Type B pancreatic cell (in vitro differentiated cells): ENCODE measurements around the gene PRR20C. TPM values are rescaled to one million over a fixed set of nuclear protein-coding genes. Genes with fewer than 3 reads are reported as not detected.
"Not testable (repeated sequence)": the region's sequence is repeated elsewhere in the genome, so short reads cannot be mapped to it uniquely, and the experiment has no call there.

Experiments used
- DNase-seq: peaks from one replicate; pipeline ENCODE4 v3.0.0; 2021; ENCODE audit warnings: mixed read lengths; ENCODE audit not compliant: unreplicated experiment; ENCODE audit errors: extremely low spot score
- H3K27ac Mint-ChIP-seq: 2 replicates; pipeline ENCODE4 v1.8.0; 2021; ENCODE audit warnings: mild to moderate bottlenecking, mixed read lengths
- H3K27me3 Mint-ChIP-seq: 2 replicates; pipeline ENCODE4 v1.8.0; 2021; ENCODE audit warnings: mixed read lengths
- H3K36me3 Mint-ChIP-seq: 2 replicates; pipeline ENCODE4 v1.8.0; 2021; ENCODE audit warnings: mixed read lengths
- H3K4me1 Mint-ChIP-seq: one replicate; pipeline ENCODE4 v1.8.0; 2021; ENCODE audit warnings: mixed read lengths; ENCODE audit not compliant: unreplicated experiment
- H3K4me3 Mint-ChIP-seq: 2 replicates; pipeline ENCODE4 v1.8.0; 2021; ENCODE audit warnings: mild to moderate bottlenecking, mixed read lengths
- H3K9me3 Mint-ChIP-seq: 2 replicates; pipeline ENCODE4 v1.8.0; 2021; ENCODE audit warnings: mixed read lengths
- CTCF ChIP-seq: fragments of 200-600 bp; sonication (generic); conservative IDR thresholded peaks from 2 replicates; pipeline ENCODE4 v1.5.0; 2021; ENCODE audit warnings: antibody characterized with exemption, mild to moderate bottlenecking
- total RNA-seq: library from RNA; stranded (reverse); gene quantifications from 2 replicates; pipeline ENCODE4 v1.2.1, GENCODE V29; 2021; ENCODE audit warnings: low replicate concordance

The PRR20C gene
- total RNA-seq, 1 donor from 2014 or later, result not detected

GRCh38 chr13:57138988-57139387, 14.9 kb upstream of the PRR20C start:
- Mint-ChIP-seq H3K36me3 (no peaks in the 10 kb centered on the region), H3K4me3 (no peak overlapping the region), H3K27me3 (no peaks in the 10 kb centered on the region), H3K9me3 (no peaks in the 10 kb centered on the region), H3K27ac (no peak overlapping the region), H3K4me1 (no peaks in the 10 kb centered on the region)
- no peak for DNase-seq
- no peak for TF ChIP-seq CTCF

GRCh38 chr13:57139781-57140180, 14.1 kb upstream of the PRR20C start:
- not testable (repeated sequence) for DNase-seq, H3K27me3 Mint-ChIP-seq, H3K9me3 Mint-ChIP-seq, H3K4me1 Mint-ChIP-seq, H3K4me3 Mint-ChIP-seq, H3K36me3 Mint-ChIP-seq, H3K27ac Mint-ChIP-seq

GRCh38 chr13:57140235-57140968, 13.5 kb upstream of the PRR20C start, which contains the start of gene PRR20A:
Gene PRR20A (plus strand): TSS chr13:57140918. CDS start chr13:57141305, 387 bp downstream.
- H3K9me3 Mint-ChIP-seq, H3K27ac Mint-ChIP-seq, H3K4me1 Mint-ChIP-seq, H3K4me3 Mint-ChIP-seq, H3K27me3 Mint-ChIP-seq, DNase-seq, H3K36me3 Mint-ChIP-seq: not testable (repeated sequence)

GRCh38 chr13:57147188-57147587, 6.7 kb upstream of the PRR20C start, which contains the start of gene PRR20B:
Gene PRR20B (plus strand): TSS chr13:57147488. CDS start chr13:57147875, 387 bp downstream.
- H3K27ac Mint-ChIP-seq, H3K4me1 Mint-ChIP-seq, H3K27me3 Mint-ChIP-seq: not testable (repeated sequence)

GRCh38 chr13:57148106-57148505, 5.8 kb upstream of the PRR20C start:
- H3K4me3 Mint-ChIP-seq, H3K36me3 Mint-ChIP-seq, H3K9me3 Mint-ChIP-seq, H3K4me1 Mint-ChIP-seq, H3K27ac Mint-ChIP-seq, H3K27me3 Mint-ChIP-seq, DNase-seq: not testable (repeated sequence)

More at GRCh38 chr13:57147188-57147587, 6.7 kb upstream of the PRR20C start, which contains the start of gene PRR20B:
- H3K36me3 Mint-ChIP-seq, H3K9me3 Mint-ChIP-seq, DNase-seq, H3K4me3 Mint-ChIP-seq: not testable (repeated sequence)

- H3K4me3 Mint-ChIP-seq, H3K4me1 Mint-ChIP-seq, H3K27ac Mint-ChIP-seq, DNase-seq, H3K27me3 Mint-ChIP-seq, H3K9me3 Mint-ChIP-seq, H3K36me3 Mint-ChIP-seq: not testable (repeated sequence)
These were observed 6.5 kb downstream of the PRR20C start, which contains the start of gene PRR20D for GRCh38 chr13:57160332-57160731. Gene PRR20D (plus strand): TSS chr13:57160632. CDS start chr13:57161019, 387 bp downstream.

- not testable (repeated sequence) for H3K4me1 Mint-ChIP-seq, H3K27ac Mint-ChIP-seq, H3K9me3 Mint-ChIP-seq, H3K36me3 Mint-ChIP-seq, DNase-seq, H3K27me3 Mint-ChIP-seq, H3K4me3 Mint-ChIP-seq
These were observed 13.0 kb downstream of the PRR20C start, which contains the start of gene PRR20E for GRCh38 chr13:57166897-57167296. Gene PRR20E (plus strand): TSS chr13:57167197. CDS start chr13:57167584, 387 bp downstream.

GRCh38 chr13:57191667-57192066, 37.8 kb downstream of the PRR20C start:
- Mint-ChIP-seq H3K36me3 (no peaks in the 10 kb centered on the region), H3K9me3 (no peaks in the 10 kb centered on the region), H3K4me3 (no peak overlapping the region), H3K4me1 (no peaks in the 10 kb centered on the region), H3K27ac (no peak overlapping the region), H3K27me3 (no peaks in the 10 kb centered on the region)
- DNase-seq, result no peak
- no peak for TF ChIP-seq CTCF

Other genes with a start within 250 kb of the PRR20C start
- not detected in 2 replicates for gene PRR20A, start 13.1 kb upstream of the PRR20C start, total RNA-seq
- not detected in 2 replicates for gene PRR20B, start 6.6 kb upstream of the PRR20C start, total RNA-seq
- not detected in 2 replicates for gene PRR20D, start 6.6 kb downstream of the PRR20C start, total RNA-seq
- not detected in 2 replicates for gene PRR20E, start 13.1 kb downstream of the PRR20C start, total RNA-seq